ENCODE data around the gene METTL1. TPM values are rescaled to one million over a fixed set of nuclear protein-coding genes. Genes with fewer than 3 reads are reported as not detected.

METTL1 gene
- total RNA-seq, 3 donors from 2014 or later: 10.1 to 15.3 (median 10.6) TPM

GRCh38 chr12:57806677-57807076 is 34.8 kb upstream of the METTL1 start:
- H3K4me1 ChIP-seq (ENCODE audit: low read depth): no peaks in the 10 kb centered on the region
- DNase-seq (no peak), ATAC-seq (no peak)
- intact Hi-C loops (cut with DNase I, micrococcal nuclease): loop anchor here in 1 of 2 donors (10.0 kb wide), 1 partner anchor 98 kb away; no protein-coding TSS in a partner anchor
- H3K9me3 ChIP-seq: no peaks in the 10 kb centered on the region
- no peak for TF ChIP-seq CTCF (IDR thresholded peaks at IDR 0.05)
- H3K4me3 ChIP-seq: no peak overlapping the region
- H3K36me3 ChIP-seq (ENCODE audit: low read depth): no peaks in the 10 kb centered on the region

- H3K36me3 ChIP-seq (ENCODE audit: low read depth): no peaks in the 10 kb centered on the region
- ATAC-seq (peak; percentile 83), DNase-seq (peak in 2 of 3 donors; percentile 42 to 65)
These were observed 31.5 kb upstream of the METTL1 start for GRCh38 chr12:57803319-57803893.

GRCh38 chr12:57802607-57803006 is 30.7 kb upstream of the METTL1 start:
- TF ChIP-seq CTCF (IDR thresholded peaks at IDR 0.05): no peak
- Histone ChIP-seq H3K9me3 (no peaks in the 10 kb centered on the region), H3K36me3 (ENCODE audit: low read depth) (no peaks in the 10 kb centered on the region), H3K4me3 (no peak overlapping the region), H3K4me1 (ENCODE audit: low read depth) (no peaks in the 10 kb centered on the region)
- intact Hi-C loops (cut with DNase I, micrococcal nuclease): loop anchor here in 1 of 2 donors (10.0 kb wide), 1 partner anchor 102 kb away; no protein-coding TSS in a partner anchor
- ATAC-seq (no peak), DNase-seq (no peak)

More at GRCh38 chr12:57803319-57803893, 31.5 kb upstream of the METTL1 start:
- H3K9me3 ChIP-seq: no peaks in the 10 kb centered on the region
- peak; percentile 59 for TF ChIP-seq CTCF (IDR thresholded peaks at IDR 0.05)
- no peak overlapping the region for H3K4me3 ChIP-seq
- H3K4me1 ChIP-seq (ENCODE audit: low read depth): no peaks in the 10 kb centered on the region
- intact Hi-C loops (cut with DNase I, micrococcal nuclease): loop anchor here in 1 of 2 donors (10.0 kb wide), 1 partner anchor 101 kb away; no protein-coding TSS in a partner anchor

- intact Hi-C loops (cut with DNase I, micrococcal nuclease): loop anchor here in 1 of 2 donors (10.0 kb wide), 1 partner anchor 104 kb away; no protein-coding TSS in a partner anchor
- Histone ChIP-seq H3K4me1 (ENCODE audit: low read depth) (no peaks in the 10 kb centered on the region), H3K4me3 (no peak overlapping the region), H3K9me3 (no peaks in the 10 kb centered on the region), H3K36me3 (ENCODE audit: low read depth) (no peaks in the 10 kb centered on the region)
- DNase-seq: no peak
- TF ChIP-seq CTCF (IDR thresholded peaks at IDR 0.05): no peak
- no peak for ATAC-seq
These were observed 29.1 kb upstream of the METTL1 start for GRCh38 chr12:57800965-57801364.

GRCh38 chr12:57797933-57798332 is 26.0 kb upstream of the METTL1 start:
- no peaks in the 10 kb centered on the region for H3K9me3 ChIP-seq
- ATAC-seq (peak; percentile 64), DNase-seq (no peak)
- no peak overlapping the region for H3K4me3 ChIP-seq
- no peaks in the 10 kb centered on the region for H3K4me1 ChIP-seq (ENCODE audit: low read depth)
- intact Hi-C loops (cut with DNase I, micrococcal nuclease): no loop called here
- no peaks in the 10 kb centered on the region for H3K36me3 ChIP-seq (ENCODE audit: low read depth)
- TF ChIP-seq CTCF (IDR thresholded peaks at IDR 0.05): no peak
